ENCODE data around the gene CD27. TPM values are rescaled to one million over a fixed set of nuclear protein-coding genes. Genes with fewer than 3 reads are reported as not detected.
A peak's percentile ranks its signal among the peaks of the same experiment; 100 is the strongest.

CD27 gene
- polyA plus RNA-seq, 3 donors: 0.08 to 1.2 (median 0.88) TPM

DNA sequence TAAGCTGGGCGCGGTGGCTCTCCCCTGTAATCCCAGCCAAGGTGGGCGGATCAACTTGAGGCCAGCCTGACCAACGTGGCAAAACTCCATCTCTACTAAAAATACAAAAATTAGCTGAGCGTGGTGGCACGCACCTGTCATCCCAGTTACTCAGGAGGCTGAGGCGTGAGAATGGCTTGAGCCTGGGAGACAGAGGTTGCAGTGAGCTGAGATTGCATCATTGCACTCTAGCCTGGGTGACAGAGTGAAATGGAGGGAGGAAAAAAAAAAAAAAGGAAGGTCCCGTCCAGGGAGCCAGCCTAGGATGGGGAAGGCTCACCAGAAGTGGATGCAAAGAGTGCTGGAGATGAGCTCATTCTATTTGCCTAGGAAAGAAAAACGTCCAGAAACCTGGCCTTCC is 1.9 kb upstream of the CD27 start:
- H3K9me3 Mint-ChIP-seq: peaks cover 0 to 4% (median 0%) of the 10 kb centered on the region in 7 donors
- Histone ChIP-seq H3K27me3 (ENCODE audit: control insufficient read depth in 2 of 2, insufficient read depth in 2 of 2, low read length in 2 of 2) (no peaks in the 10 kb centered on the region), H3K4me2 (replicated peaks; ENCODE audit: extremely low read depth, low read length, poor library complexity, severe bottlenecking) (no peak overlapping the region), H3K27ac (ENCODE audit: low read depth in 1 of 2, low read length in 2 of 2) (no peak overlapping the region), H2AFZ (ENCODE audit: insufficient read depth, low read depth, low read length, poor library complexity, severe bottlenecking) (no peak overlapping the region), H4K20me1 (ENCODE audit: insufficient read depth, low read length) (no peaks in the 10 kb centered on the region), H3K79me2 (ENCODE audit: insufficient read depth, low read length) (no peaks in the 10 kb centered on the region), H3K36me3 (replicated peaks in 1 of 2; ENCODE audit: control insufficient read depth in 1 of 2, insufficient read depth in 2 of 2, low read length in 2 of 2) (peaks cover 2 to 21% of the 10 kb centered on the region in 2 donors), H3K4me3 (replicated peaks in 1 of 3; ENCODE audit: low read depth in 2 of 3, low read length in 3 of 3) (no peak overlapping the region), H3K4me1 (ENCODE audit: control insufficient read depth in 1 of 2, insufficient read depth in 2 of 2, low read length in 2 of 2) (peaks cover 0 to 9% of the 10 kb centered on the region in 2 donors), H3K9ac (ENCODE audit: insufficient read depth, low read length, poor library complexity, severe bottlenecking) (no peak overlapping the region), H3K9me3 (replicated peaks in 1 of 2; ENCODE audit: control insufficient read depth in 1 of 2, insufficient read depth in 1 of 2, low read length in 2 of 2) (no peaks in the 10 kb centered on the region)
- H3K27ac Mint-ChIP-seq: peak overlapping the region in 1 of 7 donors; percentile 72
- peaks cover 17 to 23% of the 10 kb centered on the region in 2 donors for H3K36me3 Mint-ChIP-seq
- no peak for DNase-seq
- H3K27me3 Mint-ChIP-seq (ENCODE audit: low read depth in 3 of 3): peaks cover 0 to 9% (median 7%) of the 10 kb centered on the region in 3 donors
- TF ChIP-seq, protein P1, sequence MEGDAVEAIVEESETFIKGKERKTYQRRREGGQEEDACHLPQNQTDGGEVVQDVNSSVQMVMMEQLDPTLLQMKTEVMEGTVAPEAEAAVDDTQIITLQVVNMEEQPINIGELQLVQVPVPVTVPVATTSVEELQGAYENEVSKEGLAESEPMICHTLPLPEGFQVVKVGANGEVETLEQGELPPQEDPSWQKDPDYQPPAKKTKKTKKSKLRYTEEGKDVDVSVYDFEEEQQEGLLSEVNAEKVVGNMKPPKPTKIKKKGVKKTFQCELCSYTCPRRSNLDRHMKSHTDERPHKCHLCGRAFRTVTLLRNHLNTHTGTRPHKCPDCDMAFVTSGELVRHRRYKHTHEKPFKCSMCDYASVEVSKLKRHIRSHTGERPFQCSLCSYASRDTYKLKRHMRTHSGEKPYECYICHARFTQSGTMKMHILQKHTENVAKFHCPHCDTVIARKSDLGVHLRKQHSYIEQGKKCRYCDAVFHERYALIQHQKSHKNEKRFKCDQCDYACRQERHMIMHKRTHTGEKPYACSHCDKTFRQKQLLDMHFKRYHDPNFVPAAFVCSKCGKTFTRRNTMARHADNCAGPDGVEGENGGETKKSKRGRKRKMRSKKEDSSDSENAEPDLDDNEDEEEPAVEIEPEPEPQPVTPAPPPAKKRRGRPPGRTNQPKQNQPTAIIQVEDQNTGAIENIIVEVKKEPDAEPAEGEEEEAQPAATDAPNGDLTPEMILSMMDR (IDR thresholded peaks at IDR 0.05): no peak
- 67% methylated on average over 9 of the region's 9 CpGs for WGBS (ENCODE audit: insufficient coverage)
- H3K4me1 Mint-ChIP-seq: peaks cover 11% of the 10 kb centered on the region
- intact Hi-C loops (cut with micrococcal nuclease): no loop called here
- no peak overlapping the region for H3K4me3 Mint-ChIP-seq

DNA sequence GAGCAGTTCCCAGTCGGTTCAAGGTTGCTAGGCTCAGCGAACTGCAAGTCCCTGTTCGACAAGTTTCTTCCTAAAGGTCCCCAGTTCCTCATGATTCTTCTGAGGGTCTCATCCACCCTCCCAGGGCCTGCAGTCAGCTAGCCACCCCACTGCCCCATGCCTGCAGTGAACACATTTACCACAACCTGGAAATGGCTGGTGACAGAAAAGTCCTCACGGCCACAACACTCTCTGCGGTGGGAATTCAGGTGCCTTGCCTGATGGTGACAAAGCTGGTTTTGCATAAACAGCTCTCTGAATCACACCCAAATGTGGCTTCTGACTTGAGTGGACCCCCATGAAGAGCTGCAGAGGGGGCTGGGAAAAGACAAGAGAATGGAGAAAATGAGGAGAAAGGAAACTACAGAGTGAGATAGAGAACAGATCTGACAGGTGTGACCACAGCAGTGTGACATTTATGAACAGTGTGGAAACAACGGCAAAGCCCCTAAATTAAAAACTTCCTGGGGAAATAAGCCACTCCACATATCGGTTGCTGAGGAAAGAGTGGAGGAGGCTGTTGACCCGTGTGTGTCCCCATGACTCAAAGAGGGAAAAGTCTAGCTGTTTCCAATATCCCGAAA is 1.3 kb upstream of the CD27 start:
- Histone ChIP-seq H2AFZ (ENCODE audit: insufficient read depth, low read depth, low read length, poor library complexity, severe bottlenecking) (no peak overlapping the region), H3K4me2 (replicated peaks; ENCODE audit: extremely low read depth, low read length, poor library complexity, severe bottlenecking) (no peak overlapping the region), H3K4me1 (ENCODE audit: control insufficient read depth in 1 of 2, insufficient read depth in 2 of 2, low read length in 2 of 2) (peaks cover 0 to 9% of the 10 kb centered on the region in 2 donors), H3K4me3 (replicated peaks in 1 of 3; ENCODE audit: low read depth in 2 of 3, low read length in 3 of 3) (no peak overlapping the region), H4K20me1 (ENCODE audit: insufficient read depth, low read length) (no peaks in the 10 kb centered on the region), H3K9me3 (replicated peaks in 1 of 2; ENCODE audit: control insufficient read depth in 1 of 2, insufficient read depth in 1 of 2, low read length in 2 of 2) (no peaks in the 10 kb centered on the region), H3K36me3 (replicated peaks in 1 of 2; ENCODE audit: control insufficient read depth in 1 of 2, insufficient read depth in 2 of 2, low read length in 2 of 2) (peaks cover 2 to 21% of the 10 kb centered on the region in 2 donors), H3K9ac (ENCODE audit: insufficient read depth, low read length, poor library complexity, severe bottlenecking) (no peak overlapping the region), H3K27ac (ENCODE audit: low read depth in 1 of 2, low read length in 2 of 2) (no peak overlapping the region), H3K79me2 (ENCODE audit: insufficient read depth, low read length) (no peaks in the 10 kb centered on the region), H3K27me3 (ENCODE audit: control insufficient read depth in 2 of 2, insufficient read depth in 2 of 2, low read length in 2 of 2) (no peaks in the 10 kb centered on the region)
- peaks cover 0 to 9% (median 7%) of the 10 kb centered on the region in 3 donors for H3K27me3 Mint-ChIP-seq (ENCODE audit: low read depth in 3 of 3)
- 74% methylated on average over 4 of the region's 9 CpGs for WGBS (ENCODE audit: insufficient coverage)
- no peak for DNase-seq
- no peak overlapping the region for H3K4me3 Mint-ChIP-seq
- peaks cover 0 to 4% (median 0%) of the 10 kb centered on the region in 7 donors for H3K9me3 Mint-ChIP-seq
- peak overlapping the region in 2 of 7 donors; percentile 27 to 75 for H3K27ac Mint-ChIP-seq
- peaks cover 13% of the 10 kb centered on the region for H3K4me1 Mint-ChIP-seq
- intact Hi-C loops (cut with micrococcal nuclease): no loop called here
- peaks cover 22 to 24% of the 10 kb centered on the region in 2 donors for H3K36me3 Mint-ChIP-seq
- TF ChIP-seq, protein P1 (IDR thresholded peaks at IDR 0.05): no peak
